ENCODE data around the gene CACNA2D3. TPM values are rescaled to one million over a fixed set of nuclear protein-coding genes. Genes with fewer than 3 reads are reported as not detected.

The CACNA2D3 gene
- total RNA-seq, 6 donors from 2014 or later, result 2.9 to 16.8 (median 4.9) TPM

DNA sequence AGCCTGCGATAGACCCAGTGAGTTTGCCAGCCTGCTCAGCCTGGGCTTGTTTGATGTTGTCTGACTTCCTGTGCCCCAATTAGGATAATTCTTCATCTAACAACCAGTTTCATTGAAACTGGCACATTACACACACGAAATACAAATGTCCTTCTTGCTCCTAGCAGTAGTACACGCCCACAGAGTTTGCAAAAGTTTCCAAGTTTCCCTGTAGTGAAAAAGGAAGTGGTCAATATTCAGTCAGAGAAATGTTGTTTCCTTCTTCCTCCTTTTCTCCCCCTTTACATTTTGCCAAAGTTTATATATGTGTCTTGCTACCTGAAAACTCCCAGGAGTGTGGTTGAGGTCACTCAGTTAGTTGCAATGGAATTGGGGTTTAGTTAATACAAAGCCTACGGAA, 863.9 kb downstream of the CACNA2D3 start:
- DNase-seq, result no peak
- peaks cover 12 to 15% (median 12%) of the 10 kb centered on the region in 4 donors for H3K4me1 ChIP-seq
- H3K4me3 ChIP-seq, result no peak overlapping the region
- H3K36me3 ChIP-seq, result no peaks in the 10 kb centered on the region
- no peak overlapping the region for H3K27ac ChIP-seq
- TF ChIP-seq EP300 (IDR thresholded peaks at IDR 0.05) (no peak), POLR2AphosphoS5 (IDR thresholded peaks at IDR 0.05) (no peak), POLR2A (IDR thresholded peaks at IDR 0.05) (no peak)
- TF ChIP-seq, protein P1, sequence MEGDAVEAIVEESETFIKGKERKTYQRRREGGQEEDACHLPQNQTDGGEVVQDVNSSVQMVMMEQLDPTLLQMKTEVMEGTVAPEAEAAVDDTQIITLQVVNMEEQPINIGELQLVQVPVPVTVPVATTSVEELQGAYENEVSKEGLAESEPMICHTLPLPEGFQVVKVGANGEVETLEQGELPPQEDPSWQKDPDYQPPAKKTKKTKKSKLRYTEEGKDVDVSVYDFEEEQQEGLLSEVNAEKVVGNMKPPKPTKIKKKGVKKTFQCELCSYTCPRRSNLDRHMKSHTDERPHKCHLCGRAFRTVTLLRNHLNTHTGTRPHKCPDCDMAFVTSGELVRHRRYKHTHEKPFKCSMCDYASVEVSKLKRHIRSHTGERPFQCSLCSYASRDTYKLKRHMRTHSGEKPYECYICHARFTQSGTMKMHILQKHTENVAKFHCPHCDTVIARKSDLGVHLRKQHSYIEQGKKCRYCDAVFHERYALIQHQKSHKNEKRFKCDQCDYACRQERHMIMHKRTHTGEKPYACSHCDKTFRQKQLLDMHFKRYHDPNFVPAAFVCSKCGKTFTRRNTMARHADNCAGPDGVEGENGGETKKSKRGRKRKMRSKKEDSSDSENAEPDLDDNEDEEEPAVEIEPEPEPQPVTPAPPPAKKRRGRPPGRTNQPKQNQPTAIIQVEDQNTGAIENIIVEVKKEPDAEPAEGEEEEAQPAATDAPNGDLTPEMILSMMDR (IDR thresholded peaks at IDR 0.05), result no peak
- WGBS, 2 donors, result 72 to 78% methylated on average over 4 of the region's 4 CpGs
- peak in 1 of 2 donors; percentile 45 for ATAC-seq (ENCODE audit: low FRiP score in 2 of 2)
- H3K9me3 ChIP-seq, result no peaks in the 10 kb centered on the region
- H3K27me3 ChIP-seq, result no peaks in the 10 kb centered on the region

DNA sequence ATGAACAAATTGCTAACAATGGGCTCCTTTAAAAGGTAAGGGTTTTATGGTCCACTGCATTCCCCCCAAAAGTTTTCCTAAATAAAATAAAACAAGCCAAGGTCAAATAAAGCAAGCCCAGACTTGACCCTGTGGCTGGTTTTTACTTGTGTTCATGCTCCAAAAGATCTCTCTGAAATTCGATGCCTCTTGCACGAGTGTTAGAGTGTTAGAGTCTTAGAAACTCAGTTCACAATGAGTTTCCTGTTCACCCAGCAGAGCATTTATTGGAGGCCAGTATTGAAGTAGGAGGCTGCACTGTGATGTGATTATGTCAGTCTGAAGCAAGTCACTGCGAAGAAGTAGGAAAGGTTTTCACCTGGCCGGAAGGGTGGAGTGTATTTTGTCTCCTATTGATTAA, 865.4 kb downstream of the CACNA2D3 start:
- no peaks in the 10 kb centered on the region for H3K36me3 ChIP-seq
- no peaks in the 10 kb centered on the region for H3K9me3 ChIP-seq
- no peak for DNase-seq
- no peaks in the 10 kb centered on the region for H3K27me3 ChIP-seq
- peaks cover 12 to 15% (median 12%) of the 10 kb centered on the region in 4 donors for H3K4me1 ChIP-seq
- 59 to 73% methylated on average over 4 of the region's 4 CpGs for WGBS, 2 donors
- no peak for ATAC-seq (ENCODE audit: low FRiP score in 2 of 2)
- TF ChIP-seq POLR2A (IDR thresholded peaks at IDR 0.05), result no peak
- TF ChIP-seq POLR2AphosphoS5 (IDR thresholded peaks at IDR 0.05), result no peak
- TF ChIP-seq EP300 (IDR thresholded peaks at IDR 0.05), result no peak
- TF ChIP-seq, protein P1 (IDR thresholded peaks at IDR 0.05), result no peak
- H3K4me3 ChIP-seq, result no peak overlapping the region
- no peak overlapping the region for H3K27ac ChIP-seq

DNA sequence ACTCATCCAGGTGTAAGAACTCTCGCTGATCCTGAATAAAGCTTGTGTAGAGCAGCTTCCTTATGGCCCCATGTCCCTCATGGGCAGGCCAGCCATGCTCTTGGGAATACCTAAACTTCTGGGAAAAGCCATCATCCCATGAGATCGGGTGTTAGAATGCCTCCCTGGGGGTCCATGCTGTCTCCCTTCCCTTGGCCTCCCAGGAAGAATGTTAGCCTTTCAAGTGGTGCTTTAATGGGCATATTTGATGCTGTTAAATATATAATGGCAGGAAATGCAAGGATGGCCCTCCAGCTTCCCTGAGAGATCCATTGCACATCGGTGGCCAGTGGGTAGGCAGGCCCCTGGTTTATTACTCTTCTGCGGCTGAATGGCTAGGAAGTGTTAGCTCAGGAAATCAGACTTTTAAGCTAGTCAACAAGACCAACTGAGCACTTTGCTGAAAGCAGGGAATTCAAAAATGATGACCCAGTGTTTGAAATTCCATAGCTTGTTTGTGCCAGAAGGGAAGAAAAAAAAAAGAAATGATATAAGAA, 866.0 kb downstream of the CACNA2D3 start:
- Histone ChIP-seq H3K4me3 (no peak overlapping the region), H3K36me3 (no peaks in the 10 kb centered on the region), H3K9me3 (no peaks in the 10 kb centered on the region), H3K27ac (no peak overlapping the region), H3K27me3 (no peaks in the 10 kb centered on the region), H3K4me1 (peaks cover 12 to 15% (median 12%) of the 10 kb centered on the region in 4 donors)
- 55 to 56% methylated on average over 4 of the region's 4 CpGs for WGBS, 2 donors
- no peak for DNase-seq
- ATAC-seq (ENCODE audit: low FRiP score in 2 of 2), result no peak
- TF ChIP-seq POLR2A (IDR thresholded peaks at IDR 0.05), result no peak
- no peak for TF ChIP-seq EP300 (IDR thresholded peaks at IDR 0.05)
- TF ChIP-seq POLR2AphosphoS5 (IDR thresholded peaks at IDR 0.05), result no peak
- TF ChIP-seq, protein P1 (IDR thresholded peaks at IDR 0.05), result no peak

DNA sequence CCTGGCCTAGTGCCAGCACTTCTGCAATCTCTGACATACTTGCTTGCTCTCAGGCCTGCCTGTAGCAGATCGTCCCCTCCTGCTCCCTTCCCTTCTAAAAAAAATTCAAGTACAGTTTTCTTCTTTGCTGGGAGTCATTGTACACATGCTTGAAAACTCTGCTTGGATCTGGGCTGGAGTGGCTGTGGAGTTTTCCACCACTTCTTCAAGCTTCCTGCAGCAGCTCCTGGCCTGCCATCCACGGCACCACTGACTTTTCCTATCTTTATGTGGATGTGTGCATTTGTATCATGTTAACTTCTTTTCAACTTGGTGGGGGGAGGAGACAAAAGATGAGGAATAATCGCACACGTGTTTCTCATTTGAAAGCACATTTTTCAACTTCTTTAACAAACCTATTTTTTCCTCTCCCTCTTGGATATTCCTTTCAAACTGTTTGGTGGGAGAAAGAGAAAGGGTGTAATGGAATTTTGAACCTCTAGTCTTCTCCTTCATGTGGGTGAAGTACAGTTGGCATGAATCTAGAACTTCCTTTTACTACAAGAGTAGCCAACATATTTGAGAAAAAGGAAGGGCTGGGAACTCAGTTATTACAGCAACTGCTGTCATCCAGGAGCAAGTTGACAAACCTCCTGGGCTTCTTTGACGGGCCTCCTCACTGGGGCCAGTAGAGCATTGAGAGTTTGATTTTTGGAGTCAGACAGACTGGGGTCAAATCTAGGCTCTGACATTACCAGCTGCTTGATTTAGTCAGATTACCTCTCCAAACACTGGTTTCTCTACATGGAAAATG, 866.7 kb downstream of the CACNA2D3 start:
- peak; percentile 58 to 78 for ATAC-seq (ENCODE audit: low FRiP score in 2 of 2)
- TF ChIP-seq, protein P1 (IDR thresholded peaks at IDR 0.05), result no peak
- no peak for TF ChIP-seq POLR2A (IDR thresholded peaks at IDR 0.05)
- no peak for TF ChIP-seq EP300 (IDR thresholded peaks at IDR 0.05)
- TF ChIP-seq POLR2AphosphoS5 (IDR thresholded peaks at IDR 0.05), result no peak
- H3K27ac ChIP-seq, result no peak overlapping the region

More for the DNA sequence above, 866.7 kb downstream of the CACNA2D3 start:
- Histone ChIP-seq H3K4me1 (peaks cover 12 to 15% (median 12%) of the 10 kb centered on the region in 4 donors), H3K9me3 (no peaks in the 10 kb centered on the region), H3K4me3 (no peak overlapping the region), H3K27me3 (no peaks in the 10 kb centered on the region), H3K36me3 (no peaks in the 10 kb centered on the region)
- WGBS, 2 donors, result 38 to 43% methylated on average over 5 of the region's 5 CpGs
- peak in 1 of 2 donors; percentile 31 for DNase-seq

Data from upper lobe of left lung (tissue), 6 donors.